AG04450 (cell line): ENCODE data around the gene THRSP. TPM values are rescaled to one million over a fixed set of nuclear protein-coding genes. Genes with fewer than 3 reads are reported as not detected.

Experiments
- CTCF ChIA-PET: fragments of 300-600, 350-600 bp; formaldehyde crosslinking; extraction: SDS; loops from one replicate; lab custom pipeline; 2022; ENCODE audit warnings: antibody characterized with exemption, inconsistent platforms; lab: Charles Lee
- POLR2A ChIA-PET: fragments of 350-600 bp; formaldehyde crosslinking; extraction: SDS; loops from one replicate; lab custom pipeline; 2021; ENCODE audit warnings: antibody characterized with exemption, inconsistent platforms; lab: Yijun Ruan, JAX
- DNase-seq: peaks from one replicate; pipeline ENCODE4 v3.0.0-alpha.2; 2011; ENCODE audit warnings: low read depth, low spot score
- H3K27ac ChIP-seq: one replicate; pipeline ENCODE4 v1.5.1; 2012; ENCODE audit warnings: low read depth, low read length, control low read depth
- H3K27me3 ChIP-seq: one replicate; pipeline ENCODE4 v1.6.0; 2012; ENCODE audit warnings: low read length; ENCODE audit not compliant: control insufficient read depth, insufficient read depth
- H3K4me3 ChIP-seq: 2 replicates; pipeline ENCODE4 v1.5.1; 2011; ENCODE audit warnings: mild to moderate bottlenecking, low read depth, low read length, control low read depth
- H3K9me3 ChIP-seq: 2 replicates; pipeline ENCODE4 v1.5.1; 2012; ENCODE audit warnings: low read length; ENCODE audit not compliant: control insufficient read depth, insufficient read depth
- CTCF ChIP-seq: IDR thresholded peaks from 2 replicates; pipeline ENCODE4 v1.5.1; 2011; ENCODE audit warnings: low read depth, low read length, control low read depth, inconsistent platforms
- polyA plus RNA-seq: library from polyadenylated mRNA; depleted of rRNA; stranded (reverse); fragments of >200 nt; gene quantifications from 2 replicates; pipeline ENCODE4 v1.2.3, GENCODE V29; 2011

Gene THRSP
- polyA plus RNA-seq, 1 experiment: not detected

GRCh38 chr11:78030429-78031325, 33.0 kb upstream of the THRSP start:
- no peak for TF ChIP-seq CTCF
- H3K4me3 ChIP-seq: no peak overlapping the region
- POLR2A ChIA-PET: interaction anchor here (0.6 to 0.7 kb wide), 4 partner anchors 15 to 269 kb away, joined by 3 to 6 read pairs (median 4); partner anchors contain the start of gene INTS4
- no peaks in the 10 kb centered on the region for H3K27me3 ChIP-seq
- no peaks in the 10 kb centered on the region for H3K9me3 ChIP-seq
- no peak for DNase-seq
- H3K27ac ChIP-seq: peak overlapping the region; percentile 21
- CTCF ChIA-PET: interaction anchor here (0.6 to 1.3 kb wide), 3 partner anchors 13 to 1225 kb away, joined by 3 to 4 read pairs (median 3); no protein-coding TSS in a partner anchor

DNA sequence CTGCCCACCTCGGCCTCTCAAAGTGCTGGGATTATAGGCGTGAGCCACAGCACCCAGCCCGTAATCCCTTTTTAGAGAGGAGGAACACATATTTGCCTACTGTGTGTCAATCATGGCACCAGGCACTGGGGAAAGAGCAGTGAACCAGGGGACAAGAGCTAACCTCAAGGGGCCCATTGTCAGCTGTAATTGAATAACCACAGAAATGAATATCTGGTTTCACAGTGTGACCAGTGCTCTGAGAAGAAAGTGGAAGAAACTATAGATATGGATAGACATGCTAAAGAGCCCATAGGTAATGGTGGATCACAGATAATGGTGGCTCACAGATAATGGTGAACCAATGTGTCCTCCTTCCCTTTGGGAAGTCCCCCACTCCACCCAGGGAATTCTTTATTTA, 32.0 kb upstream of the THRSP start:
- H3K27me3 ChIP-seq: no peaks in the 10 kb centered on the region
- ChIA-PET CTCF (interaction anchor here (1.6 kb wide), 1 partner anchor 14 kb away, joined by 8 read pairs; no protein-coding TSS in a partner anchor), POLR2A (interaction anchor here (0.7 kb wide), 1 partner anchor 37 kb away, joined by 5 read pairs; the partner anchor contains the start of gene INTS4)
- no peaks in the 10 kb centered on the region for H3K9me3 ChIP-seq
- H3K27ac ChIP-seq: no peak overlapping the region
- no peak for TF ChIP-seq CTCF
- no peak overlapping the region for H3K4me3 ChIP-seq
- no peak for DNase-seq

GRCh38 chr11:78032090-78032489, 31.6 kb upstream of the THRSP start:
- TF ChIP-seq CTCF: no peak
- Histone ChIP-seq H3K27me3 (no peaks in the 10 kb centered on the region), H3K9me3 (no peaks in the 10 kb centered on the region), H3K27ac (no peak overlapping the region), H3K4me3 (no peak overlapping the region)
- DNase-seq: no peak
- ChIA-PET POLR2A (no interaction called here), CTCF (interaction anchor here (1.6 kb wide), 1 partner anchor 14 kb away, joined by 8 read pairs; no protein-coding TSS in a partner anchor)

GRCh38 chr11:78033040-78033439, 30.6 kb upstream of the THRSP start:
- no peak for TF ChIP-seq CTCF
- no peaks in the 10 kb centered on the region for H3K27me3 ChIP-seq
- no peaks in the 10 kb centered on the region for H3K9me3 ChIP-seq
- no peak overlapping the region for H3K4me3 ChIP-seq
- CTCF ChIA-PET: interaction anchor here (1.5 kb wide), 1 partner anchor 13 kb away, joined by 7 read pairs; no protein-coding TSS in a partner anchor
- POLR2A ChIA-PET: interaction anchor here (0.7 kb wide), 1 partner anchor 11 kb away, joined by 3 read pairs; no protein-coding TSS in a partner anchor
- DNase-seq: no peak
- H3K27ac ChIP-seq: no peak overlapping the region
